ENCODE results near the gene QSOX2.

DNA sequence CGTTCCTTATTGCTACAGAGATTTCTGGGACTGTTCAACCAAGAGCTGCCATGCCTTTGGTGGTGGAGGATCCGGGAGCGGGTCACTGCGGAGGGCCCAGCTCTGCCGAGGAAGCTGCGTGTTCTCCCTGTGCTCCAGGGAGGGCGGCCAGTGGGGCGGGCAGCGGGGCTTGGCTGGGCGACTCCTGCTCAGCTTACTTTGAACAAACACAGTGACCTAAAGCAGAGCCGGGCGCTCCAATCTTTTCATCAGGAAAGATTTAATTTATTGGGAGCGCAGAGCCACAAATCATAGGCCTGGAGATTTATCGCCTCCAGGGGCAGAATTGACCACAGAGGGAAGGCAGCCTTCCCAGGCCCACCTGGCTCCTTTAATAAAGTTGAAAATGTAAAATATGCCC lies 68.4 kb downstream of the QSOX2 start:
- no peak for TF ChIP-seq EZH2phosphoT487 (IDR thresholded peaks at IDR 0.05; ENCODE audit: borderline replicate concordance, low read depth, low read length)
- TF ChIP-seq, protein P1, sequence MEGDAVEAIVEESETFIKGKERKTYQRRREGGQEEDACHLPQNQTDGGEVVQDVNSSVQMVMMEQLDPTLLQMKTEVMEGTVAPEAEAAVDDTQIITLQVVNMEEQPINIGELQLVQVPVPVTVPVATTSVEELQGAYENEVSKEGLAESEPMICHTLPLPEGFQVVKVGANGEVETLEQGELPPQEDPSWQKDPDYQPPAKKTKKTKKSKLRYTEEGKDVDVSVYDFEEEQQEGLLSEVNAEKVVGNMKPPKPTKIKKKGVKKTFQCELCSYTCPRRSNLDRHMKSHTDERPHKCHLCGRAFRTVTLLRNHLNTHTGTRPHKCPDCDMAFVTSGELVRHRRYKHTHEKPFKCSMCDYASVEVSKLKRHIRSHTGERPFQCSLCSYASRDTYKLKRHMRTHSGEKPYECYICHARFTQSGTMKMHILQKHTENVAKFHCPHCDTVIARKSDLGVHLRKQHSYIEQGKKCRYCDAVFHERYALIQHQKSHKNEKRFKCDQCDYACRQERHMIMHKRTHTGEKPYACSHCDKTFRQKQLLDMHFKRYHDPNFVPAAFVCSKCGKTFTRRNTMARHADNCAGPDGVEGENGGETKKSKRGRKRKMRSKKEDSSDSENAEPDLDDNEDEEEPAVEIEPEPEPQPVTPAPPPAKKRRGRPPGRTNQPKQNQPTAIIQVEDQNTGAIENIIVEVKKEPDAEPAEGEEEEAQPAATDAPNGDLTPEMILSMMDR (conservative IDR thresholded peaks at IDR 0.05; ENCODE audit: low read length): no peak
